Measurements from ENCODE around the gene DCTN5.

GRCh38 chr16:23679986-23680336 lies 38.7 kb downstream of the DCTN5 start:
- no peak for TF ChIP-seq CTCF (conservative IDR thresholded peaks at IDR 0.05 in 1 of 2, IDR thresholded peaks at IDR 0.05 in 1 of 2; ENCODE audit: low read depth in 1 of 2, low read length in 2 of 2)
- no peak for TF ChIP-seq EZH2 (IDR thresholded peaks at IDR 0.05; ENCODE audit: low read length, missing control alignments)
